H54 (cell line): Measurements from ENCODE around the gene EPB41L4B.
"Not testable (repeated sequence)": the region's sequence is repeated elsewhere in the genome, so short reads cannot be mapped to it uniquely, and the experiment has no call there.

Experiments
- DNase-seq: peaks from one replicate; pipeline ENCODE4 v3.0.0; 2011; ENCODE audit warnings: low spot score, mixed read lengths; ENCODE audit not compliant: insufficient read length
- FAIRE-seq: peaks from 3 replicates; lab custom pipeline; 2011; peaks lifted over from hg19 to GRCh38; lab: Jason Lieb, UNC
- POLR2A ChIP-seq: IDR thresholded peaks from 2 replicates; pipeline ENCODE4 v1.6.1; 2011; ENCODE audit warnings: low read depth, mild to moderate bottlenecking, low read length

Gene EPB41L4B

GRCh38 chr9:109320742-109321448, at the start of gene EPB41L4B:
TSS of gene EPB41L4B (minus strand) at chr9:109321059. CDS start at chr9:109320446, 613 bp downstream.
- FAIRE-seq (no peak), DNase-seq (peak; percentile 92)
- TF ChIP-seq POLR2A, result no peak

- no peak for DNase-seq
Observed at GRCh38 chr9:109369285-109369684, 48.4 kb upstream of the EPB41L4B start.

GRCh38 chr9:109360771-109361170, 39.9 kb upstream of the EPB41L4B start:
- no peak for TF ChIP-seq POLR2A
- DNase-seq (no peak), FAIRE-seq (no peak)

More at GRCh38 chr9:109369285-109369684, 48.4 kb upstream of the EPB41L4B start:
- TF ChIP-seq POLR2A, result no peak
- no peak for FAIRE-seq

GRCh38 chr9:109358968-109359603, 38.2 kb upstream of the EPB41L4B start:
- FAIRE-seq, DNase-seq: not testable (repeated sequence)

- DNase-seq (no peak), FAIRE-seq (no peak)
- TF ChIP-seq POLR2A, result no peak
Observed at GRCh38 chr9:109355564-109356297, 34.9 kb upstream of the EPB41L4B start.

GRCh38 chr9:109354190-109354589, 33.3 kb upstream of the EPB41L4B start:
- FAIRE-seq, result no peak
- no peak for DNase-seq
- no peak for TF ChIP-seq POLR2A

- no peak for TF ChIP-seq POLR2A
- FAIRE-seq (no peak), DNase-seq (no peak)
Observed at GRCh38 chr9:109351032-109351431, 30.2 kb upstream of the EPB41L4B start.

GRCh38 chr9:109349421-109349846, 28.6 kb upstream of the EPB41L4B start:
- peak; percentile 68 for DNase-seq
- TF ChIP-seq POLR2A, result no peak
- peak; percentile 83 for FAIRE-seq

GRCh38 chr9:109346904-109347303, 26.0 kb upstream of the EPB41L4B start:
- TF ChIP-seq POLR2A, result no peak
- DNase-seq, result no peak
- FAIRE-seq, result no peak

GRCh38 chr9:109344866-109345265, 24.0 kb upstream of the EPB41L4B start:
- no peak for TF ChIP-seq POLR2A
- FAIRE-seq (no peak), DNase-seq (no peak)

GRCh38 chr9:109342878-109343277, 22.0 kb upstream of the EPB41L4B start:
- no peak for FAIRE-seq
- no peak for DNase-seq
- no peak for TF ChIP-seq POLR2A

GRCh38 chr9:109341561-109341960, 20.7 kb upstream of the EPB41L4B start:
- TF ChIP-seq POLR2A, result no peak
- DNase-seq, result no peak
- FAIRE-seq, result no peak

- DNase-seq, FAIRE-seq: not testable (repeated sequence)
Observed at GRCh38 chr9:109340979-109341378, 20.1 kb upstream of the EPB41L4B start.

- TF ChIP-seq POLR2A, result no peak
- DNase-seq, result no peak
- no peak for FAIRE-seq
Observed at GRCh38 chr9:109336409-109336808, 15.6 kb upstream of the EPB41L4B start.
